GF-D8 (cell line): Measurements from ENCODE around the gene POLN.

Experiments used
- DNase-seq: peaks from one replicate; lab custom pipeline; 2025; lab: John Stamatoyannopoulos, UW

The POLN gene

GRCh38 chr4:2069986-2070385, 171.9 kb downstream of the POLN start:
- DNase-seq, result no peak

- no peak for DNase-seq
Observed at GRCh38 chr4:2069161-2069971, 172.6 kb downstream of the POLN start.

GRCh38 chr4:2068566-2068965, 173.4 kb downstream of the POLN start:
- DNase-seq, result no peak

GRCh38 chr4:2068198-2068470, 173.8 kb downstream of the POLN start:
- no peak for DNase-seq

- no peak for DNase-seq
Observed at GRCh38 chr4:2067446-2068197, 174.3 kb downstream of the POLN start.

- DNase-seq, result no peak
Observed at GRCh38 chr4:2066571-2067445, 175.1 kb downstream of the POLN start.

GRCh38 chr4:2066011-2066551, 175.8 kb downstream of the POLN start:
- no peak for DNase-seq

- DNase-seq, result no peak
Observed at GRCh38 chr4:2065106-2065930, 176.6 kb downstream of the POLN start.

GRCh38 chr4:2064276-2064991, 177.5 kb downstream of the POLN start:
- no peak for DNase-seq

- no peak for DNase-seq
Observed at GRCh38 chr4:2063557-2064275, 178.2 kb downstream of the POLN start.

GRCh38 chr4:2062808-2063524, 179.0 kb downstream of the POLN start:
- DNase-seq, result no peak

GRCh38 chr4:2062168-2062807, 179.6 kb downstream of the POLN start:
- no peak for DNase-seq

GRCh38 chr4:2061186-2062131, 180.5 kb downstream of the POLN start:
- no peak for DNase-seq

- DNase-seq, result no peak
Observed at GRCh38 chr4:2060611-2061185, 181.2 kb downstream of the POLN start.

GRCh38 chr4:2059726-2060602, 182.0 kb downstream of the POLN start:
- no peak for DNase-seq

GRCh38 chr4:2059046-2059725, 182.7 kb downstream of the POLN start, which contains the start of gene NAT8L:
TSS of gene NAT8L (plus strand) at chr4:2059327. CDS start at chr4:2059512, 185 bp downstream.
- peak; percentile 28 for DNase-seq
